Choroid plexus epithelial cell (primary cell): ENCODE data around the gene TNS1.
A peak's percentile ranks its signal among the peaks of the same experiment; 100 is the strongest.

ENCODE experiments used
- DNase-seq: peaks from one replicate; pipeline ENCODE4 v3.0.0-alpha.2; 2010; ENCODE audit warnings: low read depth
- H3K4me3 ChIP-seq: 2 replicates; pipeline ENCODE4 v1.5.1; 2011; ENCODE audit warnings: low read depth, mild to moderate bottlenecking, control low read depth, low read length, moderate library complexity
- CTCF ChIP-seq: conservative IDR thresholded peaks from 2 replicates; pipeline ENCODE4 v1.5.1; 2011; ENCODE audit warnings: low read depth, mild to moderate bottlenecking, control low read depth, inconsistent platforms, low read length, moderate library complexity

TNS1 gene

GRCh38 chr2:217945530-217945929, 57.3 kb downstream of the TNS1 start:
- DNase-seq = no peak
- no peak for TF ChIP-seq CTCF
- H3K4me3 ChIP-seq = no peak overlapping the region

GRCh38 chr2:217944923-217945322, 57.9 kb downstream of the TNS1 start:
- H3K4me3 ChIP-seq = no peak overlapping the region
- no peak for DNase-seq
- no peak for TF ChIP-seq CTCF

- H3K4me3 ChIP-seq = no peak overlapping the region
- DNase-seq = no peak
- no peak for TF ChIP-seq CTCF
These were observed 58.4 kb downstream of the TNS1 start for GRCh38 chr2:217944366-217944765.

- peak overlapping the region; percentile 62 for H3K4me3 ChIP-seq
- DNase-seq = peak; percentile 71
- TF ChIP-seq CTCF = peak; percentile 54
These were observed 59.1 kb downstream of the TNS1 start for GRCh38 chr2:217943446-217944321.

- H3K4me3 ChIP-seq = peak overlapping the region; percentile 62
- TF ChIP-seq CTCF = no peak
These were observed 60.0 kb downstream of the TNS1 start for GRCh38 chr2:217942731-217943335.

GRCh38 chr2:217941886-217942728, 60.7 kb downstream of the TNS1 start:
- DNase-seq = no peak
- H3K4me3 ChIP-seq = peak overlapping the region; percentile 62
- TF ChIP-seq CTCF = no peak

More at GRCh38 chr2:217942731-217943335, 60.0 kb downstream of the TNS1 start:
- no peak for DNase-seq
